ENCODE results near the gene NAA30.

Gene NAA30

GRCh38 chr14:57392830-57393229 lies 2.4 kb downstream of the NAA30 start:
- no peak for ATAC-seq
- no peak for DNase-seq

GRCh38 chr14:57400556-57401494 lies 10.4 kb downstream of the NAA30 start:
- ATAC-seq (no peak), DNase-seq (no peak)

- ATAC-seq (no peak), DNase-seq (no peak)
Measured at GRCh38 chr14:57401501-57401900, 11.1 kb downstream of the NAA30 start.

- ATAC-seq (no peak), DNase-seq (no peak)
Measured at GRCh38 chr14:57402173-57402852, 11.9 kb downstream of the NAA30 start.

- ATAC-seq (no peak), DNase-seq (no peak)
Measured at GRCh38 chr14:57403521-57403864, 13.1 kb downstream of the NAA30 start.

GRCh38 chr14:57405562-57405961 lies 15.2 kb downstream of the NAA30 start:
- ATAC-seq (no peak), DNase-seq (no peak)

- DNase-seq (no peak), ATAC-seq (no peak)
Measured at GRCh38 chr14:57408037-57408436, 17.7 kb downstream of the NAA30 start.

- no peak for ATAC-seq
- DNase-seq = no peak
Measured at GRCh38 chr14:57408634-57409033, 18.2 kb downstream of the NAA30 start.

GRCh38 chr14:57412341-57412740 lies 22.0 kb downstream of the NAA30 start:
- ATAC-seq (no peak), DNase-seq (no peak)

- no peak for ATAC-seq
Measured at GRCh38 chr14:57413849-57414248, 23.5 kb downstream of the NAA30 start.

GRCh38 chr14:57417228-57417627 lies 26.8 kb downstream of the NAA30 start:
- no peak for DNase-seq
- ATAC-seq = no peak

More at GRCh38 chr14:57413849-57414248, 23.5 kb downstream of the NAA30 start:
- DNase-seq = no peak

GRCh38 chr14:57418999-57419398 lies 28.6 kb downstream of the NAA30 start:
- DNase-seq (no peak), ATAC-seq (no peak)

GRCh38 chr14:57420033-57420432 lies 29.6 kb downstream of the NAA30 start:
- ATAC-seq (no peak), DNase-seq (no peak)

- no peak for DNase-seq
- no peak for ATAC-seq
Measured at GRCh38 chr14:57420986-57421385, 30.6 kb downstream of the NAA30 start.

GRCh38 chr14:57435923-57436322 lies 45.5 kb downstream of the NAA30 start:
- DNase-seq (no peak), ATAC-seq (no peak)

- ATAC-seq (no peak), DNase-seq (no peak)
Measured at GRCh38 chr14:57461777-57462320, 71.5 kb downstream of the NAA30 start.

- DNase-seq (no peak), ATAC-seq (no peak)
Measured at GRCh38 chr14:57462551-57462950, 72.2 kb downstream of the NAA30 start.

GRCh38 chr14:57464008-57464730 lies 73.8 kb downstream of the NAA30 start:
- ATAC-seq = no peak
- no peak for DNase-seq
